Fibroblast of skin of scalp (primary cell): ENCODE data around the gene DIP2C.

Experiments used
- DNase-seq: peaks from one replicate; pipeline ENCODE4 v3.0.0-alpha.2; 2013

DIP2C gene

GRCh38 chr10:511849-512191 is 177.6 kb downstream of the DIP2C start:
- DNase-seq = no peak

- DNase-seq = peak; percentile 92
Observed at GRCh38 chr10:511101-511848, 178.2 kb downstream of the DIP2C start.

- no peak for DNase-seq
Observed at GRCh38 chr10:510415-510881, 179.0 kb downstream of the DIP2C start.

GRCh38 chr10:509361-510102 is 179.9 kb downstream of the DIP2C start:
- no peak for DNase-seq

GRCh38 chr10:508726-509125 is 180.7 kb downstream of the DIP2C start:
- no peak for DNase-seq

- DNase-seq = no peak
Observed at GRCh38 chr10:507908-508444, 181.5 kb downstream of the DIP2C start.

- no peak for DNase-seq
Observed at GRCh38 chr10:507355-507699, 182.1 kb downstream of the DIP2C start.

- DNase-seq = no peak
Observed at GRCh38 chr10:506451-507354, 182.8 kb downstream of the DIP2C start.

- DNase-seq = no peak
Observed at GRCh38 chr10:505419-505818, 184.0 kb downstream of the DIP2C start.

GRCh38 chr10:504806-505205 is 184.7 kb downstream of the DIP2C start:
- DNase-seq = no peak

GRCh38 chr10:504121-504611 is 185.3 kb downstream of the DIP2C start:
- no peak for DNase-seq

- no peak for DNase-seq
Observed at GRCh38 chr10:501596-501995, 187.9 kb downstream of the DIP2C start.

GRCh38 chr10:500876-501275 is 188.6 kb downstream of the DIP2C start:
- peak; percentile 34 for DNase-seq

GRCh38 chr10:499991-500390 is 189.5 kb downstream of the DIP2C start:
- no peak for DNase-seq

- DNase-seq = no peak
Observed at GRCh38 chr10:498760-499435, 190.6 kb downstream of the DIP2C start.

- no peak for DNase-seq
Observed at GRCh38 chr10:497898-498451, 191.5 kb downstream of the DIP2C start.

GRCh38 chr10:497289-497688 is 192.2 kb downstream of the DIP2C start:
- DNase-seq = no peak

GRCh38 chr10:494556-494955 is 194.9 kb downstream of the DIP2C start:
- no peak for DNase-seq

- no peak for DNase-seq
Observed at GRCh38 chr10:494149-494542, 195.3 kb downstream of the DIP2C start.

- no peak for DNase-seq
Observed at GRCh38 chr10:493391-494148, 195.9 kb downstream of the DIP2C start.

GRCh38 chr10:492836-493235 is 196.6 kb downstream of the DIP2C start:
- DNase-seq = no peak
